Stimulated activated naive CD8-positive, alpha-beta T cell treated with anti-CD3 and anti-CD28 coated beads, Interleukin-15, amount 100 ng/mL, for 72 hours (primary cell): ENCODE results near the gene FZD2.
"Not testable (repeated sequence)": the region's sequence is repeated elsewhere in the genome, so short reads cannot be mapped to it uniquely, and the experiment has no call there.

Experiments
- ATAC-seq: fragments of 150-1000 bp; cut with Tn5 transposase; 2 replicates; pipeline ENCODE4 v1.10.0; 2021; ENCODE audit warnings: mild to moderate bottlenecking, moderate library complexity
- DNase-seq, 2 donors: peaks; one replicate each; pipeline ENCODE4 v3.0.0; 2021 to 2022
- H3K27ac Mint-ChIP-seq, 2 donors: one replicate each; pipeline ENCODE4 v1.8.0; 2022; ENCODE audit warnings: mild to moderate bottlenecking in 2 of 2, mixed read lengths in 2 of 2, moderate library complexity in 2 of 2
- H3K27me3 Mint-ChIP-seq: one replicate; pipeline ENCODE4 v1.8.0; 2022; ENCODE audit warnings: mixed read lengths
- H3K4me1 Mint-ChIP-seq: one replicate; pipeline ENCODE4 v1.8.0; 2022; ENCODE audit warnings: mild to moderate bottlenecking, mixed read lengths
- H3K4me3 Mint-ChIP-seq, 2 donors: one replicate each; pipeline ENCODE4 v1.8.0; 2022; ENCODE audit warnings: mild to moderate bottlenecking in 2 of 2, mixed read lengths in 2 of 2, moderate library complexity in 1 of 2
- H3K9me3 Mint-ChIP-seq, 2 donors: one replicate each; pipeline ENCODE4 v1.8.0; 2022; ENCODE audit warnings: mixed read lengths in 2 of 2

The FZD2 gene

DNA sequence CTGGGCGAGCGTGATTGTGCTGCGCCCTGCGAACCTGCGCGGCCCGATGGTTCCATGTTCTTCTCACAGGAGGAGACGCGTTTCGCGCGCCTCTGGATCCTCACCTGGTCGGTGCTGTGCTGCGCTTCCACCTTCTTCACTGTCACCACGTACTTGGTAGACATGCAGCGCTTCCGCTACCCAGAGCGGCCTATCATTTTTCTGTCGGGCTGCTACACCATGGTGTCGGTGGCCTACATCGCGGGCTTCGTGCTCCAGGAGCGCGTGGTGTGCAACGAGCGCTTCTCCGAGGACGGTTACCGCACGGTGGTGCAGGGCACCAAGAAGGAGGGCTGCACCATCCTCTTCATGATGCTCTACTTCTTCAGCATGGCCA, 1.0 kb downstream of the FZD2 start:
- no peak for ATAC-seq
- H3K27ac Mint-ChIP-seq = no peak overlapping the region
- peaks cover 35% of the 10 kb centered on the region for H3K4me1 Mint-ChIP-seq
- H3K4me3 Mint-ChIP-seq = peak overlapping the region; percentile 70 to 91
- DNase-seq = no peak
- H3K9me3 Mint-ChIP-seq = peaks cover 0 to 7% of the 10 kb centered on the region in 2 donors
- peaks cover 86% of the 10 kb centered on the region for H3K27me3 Mint-ChIP-seq

DNA sequence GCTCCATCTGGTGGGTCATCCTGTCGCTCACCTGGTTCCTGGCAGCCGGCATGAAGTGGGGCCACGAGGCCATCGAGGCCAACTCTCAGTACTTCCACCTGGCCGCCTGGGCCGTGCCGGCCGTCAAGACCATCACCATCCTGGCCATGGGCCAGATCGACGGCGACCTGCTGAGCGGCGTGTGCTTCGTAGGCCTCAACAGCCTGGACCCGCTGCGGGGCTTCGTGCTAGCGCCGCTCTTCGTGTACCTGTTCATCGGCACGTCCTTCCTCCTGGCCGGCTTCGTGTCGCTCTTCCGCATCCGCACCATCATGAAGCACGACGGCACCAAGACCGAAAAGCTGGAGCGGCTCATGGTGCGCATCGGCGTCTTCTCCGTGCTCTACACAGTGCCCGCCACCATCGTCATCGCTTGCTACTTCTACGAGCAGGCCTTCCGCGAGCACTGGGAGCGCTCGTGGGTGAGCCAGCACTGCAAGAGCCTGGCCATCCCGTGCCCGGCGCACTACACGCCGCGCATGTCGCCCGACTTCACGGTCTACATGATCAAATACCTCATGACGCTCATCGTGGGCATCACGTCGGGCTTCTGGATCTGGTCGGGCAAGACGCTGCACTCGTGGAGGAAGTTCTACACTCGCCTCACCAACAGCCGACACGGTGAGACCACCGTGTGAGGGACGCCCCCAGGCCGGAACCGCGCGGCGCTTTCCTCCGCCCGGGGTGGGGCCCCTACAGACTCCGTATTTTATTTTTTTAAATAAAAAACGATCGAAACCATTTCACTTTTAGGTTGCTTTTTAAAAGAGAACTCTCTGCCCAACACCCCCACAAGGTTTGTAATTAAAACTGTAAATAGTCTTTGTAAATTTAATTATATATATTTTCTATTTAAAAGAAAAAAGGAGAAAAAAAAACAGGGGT, 1.7 kb downstream of the FZD2 start:
- Mint-ChIP-seq H3K9me3 (peaks cover 0 to 7% of the 10 kb centered on the region in 2 donors), H3K4me3 (peak overlapping the region; percentile 70 to 91), H3K27ac (no peak overlapping the region), H3K27me3 (peaks cover 87% of the 10 kb centered on the region), H3K4me1 (peaks cover 35% of the 10 kb centered on the region)
- no peak for DNase-seq
- ATAC-seq = no peak

GRCh38 chr17:44559634-44560554, 2.6 kb downstream of the FZD2 start:
- no peak for ATAC-seq
- Mint-ChIP-seq H3K4me3 (no peak overlapping the region), H3K27me3 (peaks cover 85% of the 10 kb centered on the region), H3K9me3 (peaks cover 0 to 7% of the 10 kb centered on the region in 2 donors), H3K27ac (no peak overlapping the region), H3K4me1 (peaks cover 35% of the 10 kb centered on the region)
- no peak for DNase-seq

- no peak overlapping the region for H3K4me3 Mint-ChIP-seq
- H3K9me3 Mint-ChIP-seq = peaks cover 7 to 21% of the 10 kb centered on the region in 2 donors
- H3K27ac Mint-ChIP-seq = no peak overlapping the region
- no peak for ATAC-seq
- H3K4me1 Mint-ChIP-seq = peaks cover 30% of the 10 kb centered on the region
- no peak for DNase-seq
- peaks cover 80% of the 10 kb centered on the region for H3K27me3 Mint-ChIP-seq
These were observed 3.9 kb downstream of the FZD2 start for GRCh38 chr17:44561237-44561623.

DNA sequence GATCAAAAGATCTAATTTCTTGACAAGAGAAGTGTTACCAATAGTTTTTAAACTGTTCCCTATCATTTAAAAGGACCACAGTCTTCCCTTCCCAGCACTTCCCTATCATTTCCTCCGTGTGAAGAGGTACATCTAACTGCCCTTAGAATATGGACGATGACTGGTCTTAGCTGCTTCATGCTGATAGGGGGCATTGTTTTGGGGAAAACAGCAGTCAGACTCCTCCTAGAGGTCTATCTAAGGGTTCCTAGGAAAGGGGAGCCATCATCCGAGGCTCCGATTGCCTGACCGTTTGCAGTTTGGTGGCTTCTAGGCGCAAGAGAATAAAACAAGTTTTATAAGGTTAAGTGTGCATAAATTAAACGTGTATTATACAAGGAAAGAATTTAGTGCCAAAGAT, 7.1 kb downstream of the FZD2 start:
- DNase-seq = no peak
- Mint-ChIP-seq H3K9me3 (peaks cover 7 to 15% of the 10 kb centered on the region in 2 donors), H3K27ac (peak overlapping the region in 1 of 2 donors; percentile 7), H3K4me1 (peaks cover 10% of the 10 kb centered on the region), H3K4me3 (no peak overlapping the region), H3K27me3 (peaks cover 58% of the 10 kb centered on the region)
- no peak for ATAC-seq

DNA sequence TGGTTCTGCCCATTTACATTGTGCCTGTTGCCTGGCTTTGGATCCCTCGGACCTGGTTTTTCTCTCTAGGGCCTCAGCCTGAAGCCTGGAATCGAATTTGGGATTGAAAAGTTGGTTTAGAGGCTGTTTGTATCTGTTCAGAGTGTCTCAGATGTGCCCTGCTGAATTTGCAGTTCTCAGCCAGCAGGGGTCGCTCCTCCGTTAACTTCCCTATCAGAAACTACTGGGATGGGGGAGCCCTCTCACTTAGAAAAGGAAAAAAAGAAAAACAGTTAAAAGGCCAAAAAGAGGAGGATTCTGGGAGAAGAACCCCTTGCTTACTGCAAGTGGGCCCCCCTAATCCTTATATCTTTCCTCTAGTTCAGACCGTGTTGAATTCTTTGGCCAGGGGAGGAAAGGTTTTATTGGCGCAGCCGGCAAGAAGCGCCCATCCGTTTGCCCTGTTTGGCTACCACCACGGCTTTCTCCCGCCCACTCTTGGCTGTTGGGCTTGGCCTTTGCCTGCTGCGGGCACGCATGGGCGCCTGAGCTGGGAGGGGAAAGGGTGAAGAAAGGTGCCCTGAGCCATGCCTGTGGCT, 8.7 kb downstream of the FZD2 start:
- Mint-ChIP-seq H3K4me3 (no peak overlapping the region), H3K27me3 (peaks cover 42% of the 10 kb centered on the region), H3K27ac (no peak overlapping the region), H3K4me1 (peaks cover 10% of the 10 kb centered on the region), H3K9me3 (peaks cover 7 to 15% of the 10 kb centered on the region in 2 donors)
- ATAC-seq (no peak), DNase-seq (no peak)

DNA sequence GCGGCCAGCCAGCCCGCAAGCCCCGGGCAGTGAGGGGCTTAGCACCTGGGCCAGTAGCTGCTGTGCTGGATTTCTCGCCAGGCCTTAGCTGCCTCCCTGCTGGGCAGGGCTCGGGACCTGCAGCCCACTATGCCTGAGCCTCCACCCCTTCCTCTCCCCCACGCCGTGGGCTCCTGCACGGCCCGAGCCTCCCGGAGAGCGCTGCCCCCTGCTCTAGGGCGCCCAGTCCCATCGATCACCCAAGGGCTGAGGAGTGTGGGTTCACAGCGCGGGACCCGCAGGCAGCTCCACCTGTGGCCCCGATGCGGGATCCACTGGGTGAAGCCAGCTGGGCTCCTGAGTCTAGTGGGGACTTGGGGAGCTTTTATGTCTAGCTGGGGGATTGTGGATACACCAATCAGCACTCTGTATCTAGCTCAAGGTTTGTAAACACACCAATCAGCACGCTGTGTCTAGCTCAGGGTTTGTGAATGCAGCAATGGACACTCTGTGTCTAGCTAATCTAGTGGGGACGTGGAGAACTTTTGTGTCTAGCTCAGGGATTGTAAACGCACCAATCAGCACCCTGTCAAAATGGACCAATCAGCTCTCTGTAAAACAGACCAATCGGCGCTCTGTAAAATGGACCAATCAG, 11.1 kb downstream of the FZD2 start:
- not testable (repeated sequence) for ATAC-seq, H3K27ac Mint-ChIP-seq, DNase-seq, H3K4me1 Mint-ChIP-seq
- peak overlapping the region; percentile 45 to 54 for H3K4me3 Mint-ChIP-seq
- H3K27me3 Mint-ChIP-seq = peaks cover 18% of the 10 kb centered on the region
- H3K9me3 Mint-ChIP-seq = peaks cover 7 to 15% of the 10 kb centered on the region in 2 donors

GRCh38 chr17:44568945-44569858, 11.9 kb downstream of the FZD2 start:
- Mint-ChIP-seq H3K4me1 (peaks cover 10% of the 10 kb centered on the region), H3K9me3 (peaks cover 7 to 15% of the 10 kb centered on the region in 2 donors), H3K27ac (peak overlapping the region in 1 of 2 donors; percentile 67), H3K27me3 (peaks cover 18% of the 10 kb centered on the region), H3K4me3 (peak overlapping the region; percentile 45 to 54)
- ATAC-seq (no peak), DNase-seq (no peak)

- H3K27ac Mint-ChIP-seq = no peak overlapping the region
- DNase-seq (no peak), ATAC-seq (no peak)
- H3K9me3 Mint-ChIP-seq = no peaks in the 10 kb centered on the region
- H3K4me3 Mint-ChIP-seq = no peak overlapping the region
- H3K4me1 Mint-ChIP-seq = peaks cover 10% of the 10 kb centered on the region
- peaks cover 9% of the 10 kb centered on the region for H3K27me3 Mint-ChIP-seq
These were observed 15.5 kb downstream of the FZD2 start for GRCh38 chr17:44572801-44573200.

GRCh38 chr17:44575403-44575802, 18.1 kb downstream of the FZD2 start:
- H3K27ac Mint-ChIP-seq = no peak overlapping the region
- no peaks in the 10 kb centered on the region for H3K4me1 Mint-ChIP-seq
- H3K27me3 Mint-ChIP-seq = peaks cover 15% of the 10 kb centered on the region
- H3K4me3 Mint-ChIP-seq = no peak overlapping the region
- H3K9me3 Mint-ChIP-seq = no peaks in the 10 kb centered on the region
- no peak for DNase-seq
- ATAC-seq = no peak

- no peak for ATAC-seq
- Mint-ChIP-seq H3K9me3 (no peaks in the 10 kb centered on the region), H3K4me3 (no peak overlapping the region), H3K27me3 (peaks cover 25% of the 10 kb centered on the region), H3K27ac (no peak overlapping the region), H3K4me1 (no peaks in the 10 kb centered on the region)
- no peak for DNase-seq
These were observed 21.7 kb downstream of the FZD2 start for GRCh38 chr17:44578947-44579346.

DNA sequence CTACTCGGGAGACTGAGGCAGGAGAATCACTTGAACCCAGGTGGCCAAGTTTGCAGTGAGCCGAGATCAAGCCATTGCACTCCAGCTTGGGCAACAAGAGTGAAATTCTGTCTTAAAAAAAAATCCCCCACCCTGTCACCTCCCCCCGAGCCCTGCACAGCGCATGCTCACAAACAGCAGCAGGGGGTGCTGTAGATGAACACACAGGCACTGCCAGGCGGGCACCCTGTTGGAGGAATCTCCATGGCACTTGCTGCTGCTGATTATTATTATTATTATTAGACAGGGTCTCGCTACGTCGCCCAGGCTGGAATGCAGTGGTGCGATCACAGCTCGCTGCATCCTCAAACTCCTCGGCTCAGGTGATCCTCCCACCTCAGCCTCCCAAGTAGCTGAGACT, 24.6 kb downstream of the FZD2 start:
- DNase-seq = no peak
- Mint-ChIP-seq H3K27ac (no peak overlapping the region), H3K9me3 (no peaks in the 10 kb centered on the region), H3K4me3 (no peak overlapping the region), H3K27me3 (peaks cover 26% of the 10 kb centered on the region), H3K4me1 (no peaks in the 10 kb centered on the region)
- no peak for ATAC-seq

GRCh38 chr17:44584443-44584842, 27.2 kb downstream of the FZD2 start:
- Mint-ChIP-seq H3K9me3 (no peaks in the 10 kb centered on the region), H3K4me1 (no peaks in the 10 kb centered on the region)
- no peak for ATAC-seq

DNA sequence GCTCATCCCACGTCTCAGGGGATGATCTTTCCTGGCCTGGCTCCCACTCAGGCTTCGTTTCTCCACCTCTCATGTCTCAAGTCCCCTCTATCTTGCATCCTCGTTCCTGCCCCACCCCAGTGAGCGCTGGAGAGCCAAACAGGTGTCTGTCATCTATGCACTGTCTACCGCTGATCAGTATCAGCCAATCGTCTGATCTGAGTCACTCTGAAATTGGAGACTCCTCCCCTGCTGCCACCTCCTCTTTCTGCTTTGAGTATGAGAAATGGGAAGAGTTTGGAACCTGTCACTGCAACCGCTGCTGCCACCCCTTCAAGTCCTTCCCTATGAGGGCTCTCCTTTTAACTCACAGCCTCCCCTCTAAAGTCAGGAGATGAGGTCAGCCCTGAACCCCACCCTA, 28.0 kb downstream of the FZD2 start:
- Mint-ChIP-seq H3K4me1 (no peaks in the 10 kb centered on the region), H3K27me3 (peaks cover 12% of the 10 kb centered on the region), H3K9me3 (no peaks in the 10 kb centered on the region), H3K27ac (no peak overlapping the region), H3K4me3 (no peak overlapping the region)
- ATAC-seq (no peak), DNase-seq (no peak)

More at GRCh38 chr17:44584443-44584842, 27.2 kb downstream of the FZD2 start:
- H3K4me3 Mint-ChIP-seq = no peak overlapping the region
- no peak overlapping the region for H3K27ac Mint-ChIP-seq
- no peak for DNase-seq
- H3K27me3 Mint-ChIP-seq = peaks cover 21% of the 10 kb centered on the region
